ENCODE data around the gene TMEM255B. TPM values are rescaled to one million over a fixed set of nuclear protein-coding genes. Genes with fewer than 3 reads are reported as not detected.

Gene TMEM255B
- total RNA-seq, 1 experiment from 2014 or later = 7.0 TPM

DNA sequence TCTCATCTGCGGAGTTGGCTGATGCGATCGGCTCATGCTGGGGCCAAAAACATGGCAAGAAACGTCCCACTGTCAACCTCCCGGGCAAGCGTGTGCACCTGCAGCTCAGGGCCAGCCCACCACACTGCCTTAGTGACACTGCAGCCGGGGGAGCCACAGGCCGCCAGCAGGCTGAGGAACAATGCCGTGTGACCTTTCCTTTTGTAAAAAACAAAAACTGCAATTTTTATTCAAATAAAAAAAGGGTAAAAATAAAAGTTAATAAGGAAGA, 18.8 kb upstream of the TMEM255B start:
- Mint-ChIP-seq H3K4me3 (ENCODE audit: unreplicated experiment) (no peak overlapping the region), H3K36me3 (ENCODE audit: insufficient read depth, unreplicated experiment) (no peaks in the 10 kb centered on the region), H3K4me1 (ENCODE audit: insufficient read depth, unreplicated experiment) (peaks cover 8% of the 10 kb centered on the region), H3K9me3 (ENCODE audit: unreplicated experiment) (no peaks in the 10 kb centered on the region), H3K27me3 (ENCODE audit: insufficient read depth, unreplicated experiment) (no peaks in the 10 kb centered on the region), H3K27ac (ENCODE audit: low read depth, unreplicated experiment) (no peak overlapping the region)
- TF ChIP-seq, protein P1, sequence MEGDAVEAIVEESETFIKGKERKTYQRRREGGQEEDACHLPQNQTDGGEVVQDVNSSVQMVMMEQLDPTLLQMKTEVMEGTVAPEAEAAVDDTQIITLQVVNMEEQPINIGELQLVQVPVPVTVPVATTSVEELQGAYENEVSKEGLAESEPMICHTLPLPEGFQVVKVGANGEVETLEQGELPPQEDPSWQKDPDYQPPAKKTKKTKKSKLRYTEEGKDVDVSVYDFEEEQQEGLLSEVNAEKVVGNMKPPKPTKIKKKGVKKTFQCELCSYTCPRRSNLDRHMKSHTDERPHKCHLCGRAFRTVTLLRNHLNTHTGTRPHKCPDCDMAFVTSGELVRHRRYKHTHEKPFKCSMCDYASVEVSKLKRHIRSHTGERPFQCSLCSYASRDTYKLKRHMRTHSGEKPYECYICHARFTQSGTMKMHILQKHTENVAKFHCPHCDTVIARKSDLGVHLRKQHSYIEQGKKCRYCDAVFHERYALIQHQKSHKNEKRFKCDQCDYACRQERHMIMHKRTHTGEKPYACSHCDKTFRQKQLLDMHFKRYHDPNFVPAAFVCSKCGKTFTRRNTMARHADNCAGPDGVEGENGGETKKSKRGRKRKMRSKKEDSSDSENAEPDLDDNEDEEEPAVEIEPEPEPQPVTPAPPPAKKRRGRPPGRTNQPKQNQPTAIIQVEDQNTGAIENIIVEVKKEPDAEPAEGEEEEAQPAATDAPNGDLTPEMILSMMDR (IDR thresholded peaks at IDR 0.05; ENCODE audit: unreplicated experiment) = no peak
- BruUV-seq (replicated peaks) = no TSS peak
- intact Hi-C loops (cut with micrococcal nuclease) = no loop called here
- no peak for DNase-seq (ENCODE audit: unreplicated experiment)
- ChIA-PET POLR2A (no interaction called here), CTCF (interaction anchor here (0.7 kb wide), 1 partner anchor 175 kb away, joined by 3 read pairs; no protein-coding TSS in a partner anchor)

DNA sequence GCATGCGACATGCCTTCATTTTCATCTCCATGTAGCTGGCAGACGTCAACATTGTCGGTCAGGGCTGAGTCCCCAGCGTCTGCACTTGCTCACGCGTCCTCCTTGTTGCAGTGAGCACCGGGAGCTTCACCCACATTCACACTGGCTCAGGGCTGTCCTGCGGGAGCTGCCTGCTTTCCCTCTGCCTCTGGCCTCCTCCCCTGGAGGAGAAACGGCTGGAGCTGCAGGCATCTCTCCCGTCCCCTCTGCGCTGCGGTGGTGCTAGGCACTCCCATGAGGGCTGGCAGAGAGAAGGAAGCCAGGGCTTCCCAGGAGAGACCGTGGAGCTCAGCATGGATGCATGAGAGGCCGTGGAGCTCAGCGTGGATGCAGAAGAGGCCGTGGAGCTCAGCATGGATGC, 18.4 kb upstream of the TMEM255B start:
- no peak for DNase-seq (ENCODE audit: unreplicated experiment)
- H3K4me1 Mint-ChIP-seq (ENCODE audit: insufficient read depth, unreplicated experiment) = peaks cover 8% of the 10 kb centered on the region
- H3K27ac Mint-ChIP-seq (ENCODE audit: low read depth, unreplicated experiment) = no peak overlapping the region
- no TSS peak for BruUV-seq (replicated peaks)
- intact Hi-C loops (cut with micrococcal nuclease) = no loop called here
- POLR2A ChIA-PET = no interaction called here
- H3K36me3 Mint-ChIP-seq (ENCODE audit: insufficient read depth, unreplicated experiment) = no peaks in the 10 kb centered on the region
- H3K9me3 Mint-ChIP-seq (ENCODE audit: unreplicated experiment) = no peaks in the 10 kb centered on the region
- TF ChIP-seq, protein P1 (IDR thresholded peaks at IDR 0.05; ENCODE audit: unreplicated experiment) = no peak
- CTCF ChIA-PET = interaction anchor here (0.7 kb wide), 1 partner anchor 175 kb away, joined by 3 read pairs; no protein-coding TSS in a partner anchor
- no peaks in the 10 kb centered on the region for H3K27me3 Mint-ChIP-seq (ENCODE audit: insufficient read depth, unreplicated experiment)
- no peak overlapping the region for H3K4me3 Mint-ChIP-seq (ENCODE audit: unreplicated experiment)

DNA sequence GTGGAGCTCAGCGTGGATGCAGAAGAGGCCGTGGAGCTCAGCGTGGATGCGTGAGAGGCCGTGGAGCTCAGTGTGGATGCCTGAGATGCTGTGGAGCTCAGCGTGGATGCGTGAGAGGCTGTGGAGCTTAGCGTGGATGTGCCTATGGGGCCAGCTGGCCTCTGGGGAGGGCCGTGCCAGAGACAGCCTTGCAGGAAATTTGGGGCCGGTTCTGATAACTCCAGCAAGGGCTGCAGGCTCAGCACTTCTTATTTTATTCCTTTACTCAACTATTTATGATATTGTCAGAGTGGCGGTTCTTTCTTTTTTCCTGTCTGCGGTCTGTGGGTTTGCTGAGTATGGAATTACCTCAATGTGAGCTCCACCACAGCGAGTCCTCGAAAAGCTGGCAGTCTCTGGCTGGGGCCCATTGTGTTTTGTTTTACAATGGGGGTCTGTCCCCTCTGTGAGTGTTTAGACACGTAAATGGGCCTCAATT, 17.8 kb upstream of the TMEM255B start:
- H3K4me1 Mint-ChIP-seq (ENCODE audit: insufficient read depth, unreplicated experiment) = peaks cover 8% of the 10 kb centered on the region
- CTCF ChIA-PET = no interaction called here
- intact Hi-C loops (cut with micrococcal nuclease) = no loop called here
- POLR2A ChIA-PET = no interaction called here
- no peaks in the 10 kb centered on the region for H3K36me3 Mint-ChIP-seq (ENCODE audit: insufficient read depth, unreplicated experiment)
- H3K27ac Mint-ChIP-seq (ENCODE audit: low read depth, unreplicated experiment) = no peak overlapping the region
- H3K27me3 Mint-ChIP-seq (ENCODE audit: insufficient read depth, unreplicated experiment) = no peaks in the 10 kb centered on the region
- no peaks in the 10 kb centered on the region for H3K9me3 Mint-ChIP-seq (ENCODE audit: unreplicated experiment)
- no peak for DNase-seq (ENCODE audit: unreplicated experiment)
- no TSS peak for BruUV-seq (replicated peaks)
- no peak overlapping the region for H3K4me3 Mint-ChIP-seq (ENCODE audit: unreplicated experiment)
- TF ChIP-seq, protein P1 (IDR thresholded peaks at IDR 0.05; ENCODE audit: unreplicated experiment) = no peak

DNA sequence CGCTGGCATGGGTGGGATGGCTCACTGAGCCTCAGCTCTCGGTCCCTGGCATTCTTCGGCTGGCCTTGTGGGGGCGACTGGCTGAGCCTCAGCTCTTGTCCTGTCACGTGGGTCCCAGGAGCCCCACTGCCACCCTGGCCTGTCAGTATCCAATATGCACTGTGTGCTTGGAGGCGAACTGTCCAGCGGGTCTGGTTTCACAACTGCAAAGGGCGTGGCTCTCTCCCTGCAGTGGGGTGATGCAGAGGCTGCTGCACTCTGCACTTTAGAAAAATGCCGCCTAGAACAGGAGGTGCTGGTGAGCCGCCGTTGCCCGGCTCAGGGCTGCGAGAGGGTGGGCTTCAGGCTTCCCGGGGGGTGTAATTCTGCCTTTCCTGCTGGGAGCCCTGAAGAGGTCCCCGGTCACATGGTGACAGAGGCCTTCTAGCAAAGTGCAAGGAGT, 17.0 kb upstream of the TMEM255B start:
- no peak overlapping the region for H3K27ac Mint-ChIP-seq (ENCODE audit: low read depth, unreplicated experiment)
- no peak overlapping the region for H3K4me3 Mint-ChIP-seq (ENCODE audit: unreplicated experiment)
- H3K4me1 Mint-ChIP-seq (ENCODE audit: insufficient read depth, unreplicated experiment) = peaks cover 8% of the 10 kb centered on the region
- POLR2A ChIA-PET = no interaction called here
- no peaks in the 10 kb centered on the region for H3K9me3 Mint-ChIP-seq (ENCODE audit: unreplicated experiment)
- peak; percentile 62 for DNase-seq (ENCODE audit: unreplicated experiment)
- TF ChIP-seq, protein P1 (IDR thresholded peaks at IDR 0.05; ENCODE audit: unreplicated experiment) = no peak
- CTCF ChIA-PET = no interaction called here
- intact Hi-C loops (cut with micrococcal nuclease) = no loop called here
- H3K27me3 Mint-ChIP-seq (ENCODE audit: insufficient read depth, unreplicated experiment) = no peaks in the 10 kb centered on the region
- no peaks in the 10 kb centered on the region for H3K36me3 Mint-ChIP-seq (ENCODE audit: insufficient read depth, unreplicated experiment)
- BruUV-seq (replicated peaks) = no TSS peak

Data from MCF 10A (cell line).